GM23248 (cell line): ENCODE results near the gene SUFU. TPM values are rescaled to one million over a fixed set of nuclear protein-coding genes. Genes with fewer than 3 reads are reported as not detected.

Source experiments
- DNase-seq: peaks from one replicate; pipeline ENCODE4 v3.0.0-alpha.2; 2015
- H2AFZ ChIP-seq: fragments of 200-600 bp; sonication (generic); 2 replicates; pipeline ENCODE4 v1.6.1; 2016; ENCODE audit warnings: antibody characterized with exemption
- H3F3A ChIP-seq: fragments of 200-600 bp; sonication (generic); 2 replicates; pipeline ENCODE4 v1.6.1; 2016; ENCODE audit warnings: mild to moderate bottlenecking, antibody characterized with exemption, mixed run types; ENCODE audit not compliant: insufficient read depth
- H3K27ac ChIP-seq: fragments of 200-600 bp; sonication (generic); 2 replicates; pipeline ENCODE4 v1.5.1; 2016; ENCODE audit warnings: mild to moderate bottlenecking
- H3K27me3 ChIP-seq: fragments of 200-600 bp; sonication (generic); replicated peaks from 2 replicates; pipeline ENCODE4 v1.6.1; 2016; ENCODE audit warnings: mild to moderate bottlenecking; ENCODE audit not compliant: insufficient read depth
- H3K36me3 ChIP-seq: fragments of 200-600 bp; sonication (generic); 2 replicates; pipeline ENCODE4 v1.6.1; 2016; ENCODE audit warnings: low read depth, mild to moderate bottlenecking
- H3K4me1 ChIP-seq: fragments of 200-600 bp; sonication (generic); 2 replicates; pipeline ENCODE4 v1.6.1; 2016; ENCODE audit warnings: mild to moderate bottlenecking; ENCODE audit not compliant: insufficient read depth
- H3K4me2 ChIP-seq: fragments of 200-600 bp; sonication (generic); one replicate; pipeline ENCODE4 v1.6.1; 2016; ENCODE audit warnings: mild to moderate bottlenecking; ENCODE audit not compliant: unreplicated experiment
- H3K4me3 ChIP-seq: fragments of 200-600 bp; sonication (generic); 2 replicates; pipeline ENCODE4 v1.5.1; 2016; ENCODE audit warnings: mild to moderate bottlenecking
- H3K79me2 ChIP-seq: fragments of 200-600 bp; sonication (generic); 2 replicates; pipeline ENCODE4 v1.6.1; 2016; ENCODE audit warnings: mild to moderate bottlenecking; ENCODE audit not compliant: insufficient read depth
- H3K9ac ChIP-seq: fragments of 200-600 bp; sonication (generic); 2 replicates; pipeline ENCODE4 v1.6.1; 2016; ENCODE audit warnings: mild to moderate bottlenecking
- H3K9me2 ChIP-seq: fragments of 200-600 bp; sonication (generic); 2 replicates; pipeline ENCODE4 v1.6.1; 2016; ENCODE audit warnings: mixed run types, mild to moderate bottlenecking, moderate library complexity; ENCODE audit not compliant: insufficient read depth
- H3K9me3 ChIP-seq: fragments of 200-600 bp; sonication (generic); one replicate; pipeline ENCODE4 v1.6.1; 2017; ENCODE audit warnings: low read depth
- H4K20me1 ChIP-seq: fragments of 200-600 bp; sonication (generic); 2 replicates; pipeline ENCODE4 v1.6.0; 2016; ENCODE audit not compliant: insufficient read depth
- EZH2 ChIP-seq: fragments of 200-600 bp; sonication (generic); IDR thresholded peaks from 2 replicates; pipeline ENCODE4 v1.6.1; 2018; ENCODE audit warnings: antibody characterized with exemption, mild to moderate bottlenecking; ENCODE audit not compliant: insufficient read depth, poor library complexity, severe bottlenecking
- EZH2phosphoT487 ChIP-seq: fragments of 200-600 bp; sonication (generic); IDR thresholded peaks from 2 replicates; pipeline ENCODE4 v1.6.1; 2018; ENCODE audit warnings: antibody characterized with exemption, moderate library complexity, mild to moderate bottlenecking, low read depth; ENCODE audit not compliant: insufficient read depth
- WGBS, 2 experiments: methylation state at CpG; one replicate each; pipeline ENCODE4 v1.1.6; 2015 to 2017; ENCODE audit warnings: low lambda C conversion rate in 2 of 2, low coverage in 1 of 2; ENCODE audit errors: missing lambda C conversion rate in 2 of 2; 5-methylcytosine and 5-hydroxymethylcytosine counted together
- in situ Hi-C: fragments of 300-500 bp; cut with MboI; formaldehyde crosslinking; loops from 2 replicates; pipeline ENCODE4 v1.15.0; 2020
- polyA plus RNA-seq: library from polyadenylated mRNA; unstranded; fragments of >200 nt; fragmentation: Nextera tagmentation; extraction: Ambion mirVana; gene quantifications from 2 replicates; pipeline ENCODE4 v1.2.1, GENCODE V29; 2016
- total RNA-seq: library from RNA; depleted of rRNA; stranded (reverse); fragments of >200 nt; shearing (Covaris generic); gene quantifications from 2 replicates; pipeline ENCODE4 v1.2.3, GENCODE V29; 2014

The SUFU gene
- total and polyA plus RNA-seq, 2 experiments from 2014 or later, result 3.1 to 5.0 TPM

- H3K79me2 ChIP-seq, result peaks cover 39% of the 10 kb centered on the region
- H4K20me1 ChIP-seq, result no peaks in the 10 kb centered on the region
- no peaks in the 10 kb centered on the region for H3K27me3 ChIP-seq
- peak overlapping the region; percentile 46; the same call in 1 of the 2 replicates for H3K9ac ChIP-seq
- H3K4me1 ChIP-seq, result peaks cover 9% of the 10 kb centered on the region
- no peak overlapping the region for H2AFZ ChIP-seq
- peak overlapping the region; percentile 32 for H3K27ac ChIP-seq
- H3F3A ChIP-seq, result peaks cover 15% of the 10 kb centered on the region
- H3K9me3 ChIP-seq, result no peaks in the 10 kb centered on the region
- H3K36me3 ChIP-seq, result peaks cover 4% of the 10 kb centered on the region; the same call in 1 of the 2 replicates
- DNase-seq, result peak; percentile 94
- peak overlapping the region; percentile 39; the same call in 1 of the 2 replicates for H3K4me3 ChIP-seq
- no peaks in the 10 kb centered on the region for H3K9me2 ChIP-seq
- TF ChIP-seq EZH2phosphoT487, result no peak
- TF ChIP-seq EZH2, result no peak
- WGBS, 2 experiments, result 31 to 41% methylated on average over 11 of the region's 11 CpGs
- in situ Hi-C loops, result no loop called here
- H3K4me2 ChIP-seq, result peak overlapping the region; percentile 67
Measured at GRCh38 chr10:102555781-102556328, 52.1 kb downstream of the SUFU start.

- Histone ChIP-seq H3K4me1 (peaks cover 9% of the 10 kb centered on the region), H3K9me2 (no peaks in the 10 kb centered on the region), H3K4me2 (no peak overlapping the region), H3K79me2 (peaks cover 43% of the 10 kb centered on the region), H3K4me3 (no peak overlapping the region), H3K36me3 (no peaks in the 10 kb centered on the region), H2AFZ (no peak overlapping the region), H3K27ac (no peak overlapping the region), H4K20me1 (no peaks in the 10 kb centered on the region), H3K27me3 (no peaks in the 10 kb centered on the region), H3F3A (peaks cover 15% of the 10 kb centered on the region), H3K9me3 (no peaks in the 10 kb centered on the region), H3K9ac (no peak overlapping the region)
- no peak for TF ChIP-seq EZH2
- TF ChIP-seq EZH2phosphoT487, result no peak
- in situ Hi-C loops, result no loop called here
- WGBS, 2 experiments, result 89 to 98% methylated on average over 2 of the region's 2 CpGs
- no peak for DNase-seq
Measured at GRCh38 chr10:102557569-102557968, 53.8 kb downstream of the SUFU start.

- DNase-seq, result no peak
- peaks cover 15% of the 10 kb centered on the region for H3F3A ChIP-seq
- H3K9ac ChIP-seq, result no peak overlapping the region
- no peak overlapping the region for H3K27ac ChIP-seq
- H4K20me1 ChIP-seq, result no peaks in the 10 kb centered on the region
- H3K4me2 ChIP-seq, result no peak overlapping the region
- no peak overlapping the region for H2AFZ ChIP-seq
- WGBS, 2 experiments, result 20 to 26% methylated on average over 4 of the region's 4 CpGs
- H3K36me3 ChIP-seq, result no peaks in the 10 kb centered on the region
- no peaks in the 10 kb centered on the region for H3K27me3 ChIP-seq
- no peak overlapping the region for H3K4me3 ChIP-seq
- peaks cover 43% of the 10 kb centered on the region for H3K79me2 ChIP-seq
- peaks cover 9% of the 10 kb centered on the region for H3K4me1 ChIP-seq
- in situ Hi-C loops, result no loop called here
- no peak for TF ChIP-seq EZH2
- TF ChIP-seq EZH2phosphoT487, result no peak
- no peaks in the 10 kb centered on the region for H3K9me2 ChIP-seq
- no peaks in the 10 kb centered on the region for H3K9me3 ChIP-seq
Measured at GRCh38 chr10:102559764-102560163, 56.0 kb downstream of the SUFU start.

GRCh38 chr10:102564209-102564834, 60.5 kb downstream of the SUFU start:
- Histone ChIP-seq H3K9ac (no peak overlapping the region), H4K20me1 (no peaks in the 10 kb centered on the region), H3K4me2 (no peak overlapping the region), H3K4me3 (no peak overlapping the region), H2AFZ (no peak overlapping the region), H3K9me2 (no peaks in the 10 kb centered on the region), H3K9me3 (no peaks in the 10 kb centered on the region), H3K36me3 (no peaks in the 10 kb centered on the region), H3K27me3 (no peaks in the 10 kb centered on the region), H3F3A (no peaks in the 10 kb centered on the region), H3K4me1 (no peaks in the 10 kb centered on the region), H3K27ac (no peak overlapping the region), H3K79me2 (peaks cover 26% of the 10 kb centered on the region)
- no peak for DNase-seq
- WGBS, 2 experiments, result 90 to 91% methylated on average over 10 of the region's 10 CpGs
- in situ Hi-C loops, result no loop called here
- TF ChIP-seq EZH2 (no peak), EZH2phosphoT487 (no peak)
